ENCODE results near the gene CCDC87. TPM values are rescaled to one million over a fixed set of nuclear protein-coding genes. Genes with fewer than 3 reads are reported as not detected.

Gene CCDC87
- total and polyA plus RNA-seq, 2 experiments from 2014 or later, result 0.39 to 1.2 TPM

DNA sequence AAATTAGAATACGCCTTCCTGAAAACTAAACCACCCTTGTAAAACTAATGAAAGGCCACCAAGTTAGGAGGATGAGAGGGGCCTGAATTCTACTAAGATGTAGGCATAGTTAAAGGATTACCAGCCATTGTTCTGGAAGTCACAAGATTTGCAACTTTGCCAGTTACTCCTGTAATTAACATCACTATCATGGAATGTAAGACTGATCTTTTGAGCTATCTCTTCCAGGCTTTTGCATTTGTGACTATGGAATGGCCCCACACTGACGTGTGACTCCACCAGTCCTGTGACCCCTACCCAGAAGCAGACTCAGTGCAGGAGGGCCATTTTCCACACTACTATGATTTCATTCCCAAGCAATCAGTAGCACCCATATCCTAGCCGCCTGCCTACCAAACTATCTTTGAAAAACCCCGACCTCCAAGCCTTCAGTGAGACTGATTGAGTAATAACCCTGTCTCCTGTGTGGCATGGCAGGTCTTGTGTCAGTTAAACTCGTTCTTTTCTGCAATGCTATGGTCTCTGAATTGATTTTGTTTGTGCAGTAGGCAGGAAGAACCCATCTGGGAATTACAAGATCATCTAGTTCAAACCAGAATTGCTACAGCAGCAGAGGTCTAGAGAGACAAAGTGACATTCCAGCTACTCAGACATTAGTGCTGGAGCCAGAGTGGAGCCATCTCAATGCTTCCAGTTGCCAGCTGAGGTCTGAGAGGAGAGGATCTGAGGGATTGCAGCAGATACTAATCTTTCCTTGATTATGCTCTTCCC is 22.6 kb downstream of the CCDC87 start (continued):
- TF ChIP-seq CREB1 (CRISPR knock-in tag; IDR thresholded peaks at IDR 0.05; ENCODE audit: low read depth), result peak; percentile 32; the same call in 1 of the 2 replicates
- TF ChIP-seq EZH2phosphoT487 (IDR thresholded peaks at IDR 0.05; ENCODE audit: unreplicated experiment), result no peak

DNA sequence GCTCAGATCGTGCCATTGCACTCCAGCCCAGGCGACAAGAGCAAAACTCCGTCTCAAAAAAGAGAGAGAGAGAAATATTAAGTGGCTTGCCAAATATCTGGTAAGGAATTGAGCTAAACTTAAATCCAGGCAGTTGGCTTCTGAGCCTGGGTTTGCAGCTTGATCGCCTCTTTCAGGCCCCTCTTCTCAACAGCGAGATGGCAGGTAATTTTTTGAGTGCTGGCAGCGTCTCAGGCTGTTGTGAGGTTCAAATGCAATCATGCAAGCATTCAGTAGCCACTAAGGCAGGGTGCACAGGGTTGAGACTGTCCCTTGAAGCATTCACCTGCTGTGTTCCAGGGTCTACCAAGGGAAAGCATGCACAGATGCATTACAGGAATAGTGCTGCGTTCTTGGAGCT is 23.8 kb downstream of the CCDC87 start:
- Histone ChIP-seq H3K4me2 (no peak overlapping the region), H3K27me3 (ENCODE audit: insufficient read depth) (peaks cover 6% of the 10 kb centered on the region; the same call in 1 of the 2 replicates), H3K4me3 (no peak overlapping the region), H4K20me1 (replicated peaks; ENCODE audit: insufficient read depth) (no peaks in the 10 kb centered on the region), H3K36me3 (ENCODE audit: insufficient read depth) (no peaks in the 10 kb centered on the region), H3K9me2 (ENCODE audit: insufficient read depth) (no peaks in the 10 kb centered on the region), H3K79me2 (replicated peaks; ENCODE audit: insufficient read depth) (no peaks in the 10 kb centered on the region), H3K4me1 (ENCODE audit: insufficient read depth) (peaks cover 23% of the 10 kb centered on the region), H3F3A (replicated peaks; ENCODE audit: low read depth) (peaks cover 11% of the 10 kb centered on the region; the same call in 1 of the 2 replicates), H3K27ac (ENCODE audit: low read depth) (peak overlapping the region; percentile 92), H2AFZ (peak overlapping the region; percentile 91)
- Mint-ChIP-seq H3K9me3 (peaks cover 23% of the 10 kb centered on the region), H3K27ac (no peak overlapping the region), H3K4me1 (peaks cover 21% of the 10 kb centered on the region), H3K27me3 (ENCODE audit: insufficient read depth, low read depth, poor library complexity) (peaks cover 23% of the 10 kb centered on the region), H3K4me3 (no peak overlapping the region), H3K36me3 (ENCODE audit: low read depth) (peaks cover 15% of the 10 kb centered on the region)
- no peak for DNase-seq (ENCODE audit: low spot score)
- ATAC-seq, result no peak
- TF ChIP-seq STAT1 (IDR thresholded peaks at IDR 0.05; ENCODE audit: unreplicated experiment) (no peak), ZNF331 (CRISPR knock-in tag; IDR thresholded peaks at IDR 0.05; ENCODE audit: low read depth) (no peak), POLR2AphosphoS5 (IDR thresholded peaks at IDR 0.05; ENCODE audit: low read depth) (no peak), CREB1 (CRISPR knock-in tag; IDR thresholded peaks at IDR 0.05; ENCODE audit: low read depth) (no peak), EZH2phosphoT487 (IDR thresholded peaks at IDR 0.05; ENCODE audit: unreplicated experiment) (no peak), JUNB (IDR thresholded peaks at IDR 0.05; ENCODE audit: unreplicated experiment) (no peak), EZH2 (IDR thresholded peaks at IDR 0.05; ENCODE audit: low read depth, unreplicated experiment) (no peak), NANOG (IDR thresholded peaks at IDR 0.05; ENCODE audit: borderline replicate concordance) (no peak), ZNF114 (CRISPR knock-in tag; IDR thresholded peaks at IDR 0.05) (no peak)
- TF ChIP-seq, protein P1, sequence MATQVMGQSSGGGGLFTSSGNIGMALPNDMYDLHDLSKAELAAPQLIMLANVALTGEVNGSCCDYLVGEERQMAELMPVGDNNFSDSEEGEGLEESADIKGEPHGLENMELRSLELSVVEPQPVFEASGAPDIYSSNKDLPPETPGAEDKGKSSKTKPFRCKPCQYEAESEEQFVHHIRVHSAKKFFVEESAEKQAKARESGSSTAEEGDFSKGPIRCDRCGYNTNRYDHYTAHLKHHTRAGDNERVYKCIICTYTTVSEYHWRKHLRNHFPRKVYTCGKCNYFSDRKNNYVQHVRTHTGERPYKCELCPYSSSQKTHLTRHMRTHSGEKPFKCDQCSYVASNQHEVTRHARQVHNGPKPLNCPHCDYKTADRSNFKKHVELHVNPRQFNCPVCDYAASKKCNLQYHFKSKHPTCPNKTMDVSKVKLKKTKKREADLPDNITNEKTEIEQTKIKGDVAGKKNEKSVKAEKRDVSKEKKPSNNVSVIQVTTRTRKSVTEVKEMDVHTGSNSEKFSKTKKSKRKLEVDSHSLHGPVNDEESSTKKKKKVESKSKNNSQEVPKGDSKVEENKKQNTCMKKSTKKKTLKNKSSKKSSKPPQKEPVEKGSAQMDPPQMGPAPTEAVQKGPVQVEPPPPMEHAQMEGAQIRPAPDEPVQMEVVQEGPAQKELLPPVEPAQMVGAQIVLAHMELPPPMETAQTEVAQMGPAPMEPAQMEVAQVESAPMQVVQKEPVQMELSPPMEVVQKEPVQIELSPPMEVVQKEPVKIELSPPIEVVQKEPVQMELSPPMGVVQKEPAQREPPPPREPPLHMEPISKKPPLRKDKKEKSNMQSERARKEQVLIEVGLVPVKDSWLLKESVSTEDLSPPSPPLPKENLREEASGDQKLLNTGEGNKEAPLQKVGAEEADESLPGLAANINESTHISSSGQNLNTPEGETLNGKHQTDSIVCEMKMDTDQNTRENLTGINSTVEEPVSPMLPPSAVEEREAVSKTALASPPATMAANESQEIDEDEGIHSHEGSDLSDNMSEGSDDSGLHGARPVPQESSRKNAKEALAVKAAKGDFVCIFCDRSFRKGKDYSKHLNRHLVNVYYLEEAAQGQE (IDR thresholded peaks at IDR 0.05; ENCODE audit: unreplicated experiment), result no peak
- TF ChIP-seq, protein P2, sequence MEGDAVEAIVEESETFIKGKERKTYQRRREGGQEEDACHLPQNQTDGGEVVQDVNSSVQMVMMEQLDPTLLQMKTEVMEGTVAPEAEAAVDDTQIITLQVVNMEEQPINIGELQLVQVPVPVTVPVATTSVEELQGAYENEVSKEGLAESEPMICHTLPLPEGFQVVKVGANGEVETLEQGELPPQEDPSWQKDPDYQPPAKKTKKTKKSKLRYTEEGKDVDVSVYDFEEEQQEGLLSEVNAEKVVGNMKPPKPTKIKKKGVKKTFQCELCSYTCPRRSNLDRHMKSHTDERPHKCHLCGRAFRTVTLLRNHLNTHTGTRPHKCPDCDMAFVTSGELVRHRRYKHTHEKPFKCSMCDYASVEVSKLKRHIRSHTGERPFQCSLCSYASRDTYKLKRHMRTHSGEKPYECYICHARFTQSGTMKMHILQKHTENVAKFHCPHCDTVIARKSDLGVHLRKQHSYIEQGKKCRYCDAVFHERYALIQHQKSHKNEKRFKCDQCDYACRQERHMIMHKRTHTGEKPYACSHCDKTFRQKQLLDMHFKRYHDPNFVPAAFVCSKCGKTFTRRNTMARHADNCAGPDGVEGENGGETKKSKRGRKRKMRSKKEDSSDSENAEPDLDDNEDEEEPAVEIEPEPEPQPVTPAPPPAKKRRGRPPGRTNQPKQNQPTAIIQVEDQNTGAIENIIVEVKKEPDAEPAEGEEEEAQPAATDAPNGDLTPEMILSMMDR (conservative IDR thresholded peaks at IDR 0.05; ENCODE audit: low read depth in 2 of 2), result no peak
- TF ChIP-seq, protein P3, sequence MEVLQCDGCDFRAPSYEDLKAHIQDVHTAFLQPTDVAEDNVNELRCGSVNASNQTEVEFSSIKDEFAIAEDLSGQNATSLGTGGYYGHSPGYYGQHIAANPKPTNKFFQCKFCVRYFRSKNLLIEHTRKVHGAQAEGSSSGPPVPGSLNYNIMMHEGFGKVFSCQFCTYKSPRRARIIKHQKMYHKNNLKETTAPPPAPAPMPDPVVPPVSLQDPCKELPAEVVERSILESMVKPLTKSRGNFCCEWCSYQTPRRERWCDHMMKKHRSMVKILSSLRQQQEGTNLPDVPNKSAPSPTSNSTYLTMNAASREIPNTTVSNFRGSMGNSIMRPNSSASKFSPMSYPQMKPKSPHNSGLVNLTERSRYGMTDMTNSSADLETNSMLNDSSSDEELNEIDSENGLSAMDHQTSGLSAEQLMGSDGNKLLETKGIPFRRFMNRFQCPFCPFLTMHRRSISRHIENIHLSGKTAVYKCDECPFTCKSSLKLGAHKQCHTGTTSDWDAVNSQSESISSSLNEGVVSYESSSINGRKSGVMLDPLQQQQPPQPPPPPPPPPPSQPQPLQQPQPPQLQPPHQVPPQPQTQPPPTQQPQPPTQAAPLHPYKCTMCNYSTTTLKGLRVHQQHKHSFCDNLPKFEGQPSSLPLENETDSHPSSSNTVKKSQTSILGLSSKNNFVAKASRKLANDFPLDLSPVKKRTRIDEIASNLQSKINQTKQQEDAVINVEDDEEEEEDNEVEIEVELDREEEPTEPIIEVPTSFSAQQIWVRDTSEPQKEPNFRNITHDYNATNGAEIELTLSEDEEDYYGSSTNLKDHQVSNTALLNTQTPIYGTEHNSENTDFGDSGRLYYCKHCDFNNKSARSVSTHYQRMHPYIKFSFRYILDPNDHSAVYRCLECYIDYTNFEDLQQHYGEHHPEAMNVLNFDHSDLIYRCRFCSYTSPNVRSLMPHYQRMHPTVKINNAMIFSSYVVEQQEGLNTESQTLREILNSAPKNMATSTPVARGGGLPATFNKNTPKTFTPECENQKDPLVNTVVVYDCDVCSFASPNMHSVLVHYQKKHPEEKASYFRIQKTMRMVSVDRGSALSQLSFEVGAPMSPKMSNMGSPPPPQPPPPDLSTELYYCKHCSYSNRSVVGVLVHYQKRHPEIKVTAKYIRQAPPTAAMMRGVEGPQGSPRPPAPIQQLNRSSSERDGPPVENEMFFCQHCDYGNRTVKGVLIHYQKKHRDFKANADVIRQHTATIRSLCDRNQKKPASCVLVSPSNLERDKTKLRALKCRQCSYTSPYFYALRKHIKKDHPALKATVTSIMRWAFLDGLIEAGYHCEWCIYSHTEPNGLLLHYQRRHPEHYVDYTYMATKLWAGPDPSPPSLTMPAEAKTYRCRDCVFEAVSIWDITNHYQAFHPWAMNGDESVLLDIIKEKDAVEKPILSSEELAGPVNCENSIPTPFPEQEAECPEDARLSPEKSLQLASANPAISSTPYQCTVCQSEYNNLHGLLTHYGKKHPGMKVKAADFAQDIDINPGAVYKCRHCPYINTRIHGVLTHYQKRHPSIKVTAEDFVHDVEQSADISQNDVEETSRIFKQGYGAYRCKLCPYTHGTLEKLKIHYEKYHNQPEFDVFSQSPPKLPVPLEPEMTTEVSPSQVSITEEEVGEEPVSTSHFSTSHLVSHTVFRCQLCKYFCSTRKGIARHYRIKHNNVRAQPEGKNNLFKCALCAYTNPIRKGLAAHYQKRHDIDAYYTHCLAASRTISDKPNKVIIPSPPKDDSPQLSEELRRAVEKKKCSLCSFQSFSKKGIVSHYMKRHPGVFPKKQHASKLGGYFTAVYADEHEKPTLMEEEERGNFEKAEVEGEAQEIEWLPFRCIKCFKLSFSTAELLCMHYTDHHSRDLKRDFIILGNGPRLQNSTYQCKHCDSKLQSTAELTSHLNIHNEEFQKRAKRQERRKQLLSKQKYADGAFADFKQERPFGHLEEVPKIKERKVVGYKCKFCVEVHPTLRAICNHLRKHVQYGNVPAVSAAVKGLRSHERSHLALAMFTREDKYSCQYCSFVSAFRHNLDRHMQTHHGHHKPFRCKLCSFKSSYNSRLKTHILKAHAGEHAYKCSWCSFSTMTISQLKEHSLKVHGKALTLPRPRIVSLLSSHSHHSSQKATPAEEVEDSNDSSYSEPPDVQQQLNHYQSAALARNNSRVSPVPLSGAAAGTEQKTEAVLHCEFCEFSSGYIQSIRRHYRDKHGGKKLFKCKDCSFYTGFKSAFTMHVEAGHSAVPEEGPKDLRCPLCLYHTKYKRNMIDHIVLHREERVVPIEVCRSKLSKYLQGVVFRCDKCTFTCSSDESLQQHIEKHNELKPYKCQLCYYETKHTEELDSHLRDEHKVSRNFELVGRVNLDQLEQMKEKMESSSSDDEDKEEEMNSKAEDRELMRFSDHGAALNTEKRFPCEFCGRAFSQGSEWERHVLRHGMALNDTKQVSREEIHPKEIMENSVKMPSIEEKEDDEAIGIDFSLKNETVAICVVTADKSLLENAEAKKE (CRISPR knock-in tag; IDR thresholded peaks at IDR 0.05), result no peak
